ENCODE data around the gene PFKM.

The PFKM gene

DNA sequence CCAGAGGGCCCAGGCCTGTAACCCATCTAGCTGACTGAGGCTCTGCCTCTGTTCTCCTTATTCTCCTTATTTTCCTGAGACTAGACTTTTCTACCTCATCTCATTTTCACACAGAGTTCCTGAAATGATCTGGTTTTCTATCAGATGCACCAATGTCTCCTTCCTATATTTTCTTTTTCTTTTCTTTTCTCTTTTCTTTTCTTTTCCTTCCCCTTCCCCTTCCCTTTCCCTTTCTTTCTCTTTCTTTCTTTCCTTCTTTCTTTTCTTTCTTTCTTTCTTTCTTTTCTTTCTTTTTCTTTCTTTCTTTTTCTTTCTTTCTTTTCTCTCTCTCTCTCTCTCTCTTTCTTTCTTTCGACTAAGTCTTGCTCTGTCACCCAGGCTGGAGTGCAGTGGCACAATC lies 61.3 kb downstream of the PFKM start:
- TF ChIP-seq, protein P1, sequence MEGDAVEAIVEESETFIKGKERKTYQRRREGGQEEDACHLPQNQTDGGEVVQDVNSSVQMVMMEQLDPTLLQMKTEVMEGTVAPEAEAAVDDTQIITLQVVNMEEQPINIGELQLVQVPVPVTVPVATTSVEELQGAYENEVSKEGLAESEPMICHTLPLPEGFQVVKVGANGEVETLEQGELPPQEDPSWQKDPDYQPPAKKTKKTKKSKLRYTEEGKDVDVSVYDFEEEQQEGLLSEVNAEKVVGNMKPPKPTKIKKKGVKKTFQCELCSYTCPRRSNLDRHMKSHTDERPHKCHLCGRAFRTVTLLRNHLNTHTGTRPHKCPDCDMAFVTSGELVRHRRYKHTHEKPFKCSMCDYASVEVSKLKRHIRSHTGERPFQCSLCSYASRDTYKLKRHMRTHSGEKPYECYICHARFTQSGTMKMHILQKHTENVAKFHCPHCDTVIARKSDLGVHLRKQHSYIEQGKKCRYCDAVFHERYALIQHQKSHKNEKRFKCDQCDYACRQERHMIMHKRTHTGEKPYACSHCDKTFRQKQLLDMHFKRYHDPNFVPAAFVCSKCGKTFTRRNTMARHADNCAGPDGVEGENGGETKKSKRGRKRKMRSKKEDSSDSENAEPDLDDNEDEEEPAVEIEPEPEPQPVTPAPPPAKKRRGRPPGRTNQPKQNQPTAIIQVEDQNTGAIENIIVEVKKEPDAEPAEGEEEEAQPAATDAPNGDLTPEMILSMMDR (IDR thresholded peaks at IDR 0.05; ENCODE audit: extremely low read depth, insufficient read depth, missing control alignments) = no peak
- in situ Hi-C loops (cut with MboI; ENCODE audit: low pct_unique_long_range_greater_than_20kb, low sequenced_read_pairs, unreplicated experiment) = loop anchor here (25.0 kb wide), 1 partner anchor 432 kb away; no protein-coding TSS in a partner anchor
- no peak for DNase-seq (ENCODE audit: low spot score)

DNA sequence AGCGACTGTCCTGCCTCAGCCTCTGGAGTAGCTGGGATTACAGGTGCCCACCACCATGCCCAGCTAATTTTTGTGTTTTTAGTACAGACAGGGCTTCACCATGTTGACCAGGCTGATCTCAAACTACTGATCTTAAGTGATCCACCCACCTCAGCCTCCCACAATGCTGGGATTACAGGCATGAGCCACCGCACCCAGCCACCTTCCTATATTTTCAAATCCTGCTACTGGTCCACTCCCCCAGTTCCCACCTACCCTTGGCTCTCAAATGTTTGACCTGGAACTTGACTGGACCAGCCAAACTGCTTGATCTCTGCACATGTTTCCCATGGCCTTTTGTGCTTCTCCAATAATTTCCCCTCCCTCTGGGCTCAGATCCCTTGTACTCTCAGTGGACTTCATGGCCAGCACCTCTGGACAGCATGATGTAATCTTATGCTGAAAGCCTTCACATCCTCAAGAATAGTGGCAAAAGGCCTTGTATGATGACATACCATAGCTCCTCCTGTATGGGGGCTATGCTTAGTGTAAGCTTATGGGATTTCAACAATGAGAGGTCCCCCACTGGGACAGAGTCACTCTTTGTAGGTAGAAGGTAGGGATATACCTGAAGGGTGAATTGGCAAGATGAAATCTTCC lies 61.8 kb downstream of the PFKM start:
- DNase-seq (ENCODE audit: low spot score) = no peak
- TF ChIP-seq, protein P1 (IDR thresholded peaks at IDR 0.05; ENCODE audit: extremely low read depth, insufficient read depth, missing control alignments) = no peak
- in situ Hi-C loops (cut with MboI; ENCODE audit: low pct_unique_long_range_greater_than_20kb, low sequenced_read_pairs, unreplicated experiment) = loop anchor here (25.0 kb wide), 1 partner anchor 431 kb away; no protein-coding TSS in a partner anchor

DNA sequence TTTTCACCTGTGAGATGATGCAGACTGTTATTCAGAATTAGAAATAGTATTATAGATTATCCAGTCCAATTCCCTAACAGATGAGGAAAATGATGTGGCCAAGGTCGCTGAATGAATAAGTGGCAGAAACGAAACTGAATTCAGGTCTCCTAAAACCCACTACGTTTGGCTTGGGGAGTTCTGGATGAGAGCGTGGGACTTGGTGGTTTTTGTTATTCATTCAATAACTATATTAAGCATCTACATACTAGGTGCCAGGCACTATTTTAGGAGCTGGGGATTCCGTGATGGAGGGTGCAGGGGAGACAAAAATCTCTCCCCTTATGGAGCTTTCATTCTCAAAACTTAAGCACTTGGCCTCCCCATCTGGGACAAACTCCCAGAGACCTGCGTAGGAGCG lies 63.5 kb downstream of the PFKM start:
- no peak for DNase-seq (ENCODE audit: low spot score)
- TF ChIP-seq, protein P1 (IDR thresholded peaks at IDR 0.05; ENCODE audit: extremely low read depth, insufficient read depth, missing control alignments) = no peak
- in situ Hi-C loops (cut with MboI; ENCODE audit: low pct_unique_long_range_greater_than_20kb, low sequenced_read_pairs, unreplicated experiment) = loop anchor here (25.0 kb wide), 1 partner anchor 430 kb away; no protein-coding TSS in a partner anchor

DNA sequence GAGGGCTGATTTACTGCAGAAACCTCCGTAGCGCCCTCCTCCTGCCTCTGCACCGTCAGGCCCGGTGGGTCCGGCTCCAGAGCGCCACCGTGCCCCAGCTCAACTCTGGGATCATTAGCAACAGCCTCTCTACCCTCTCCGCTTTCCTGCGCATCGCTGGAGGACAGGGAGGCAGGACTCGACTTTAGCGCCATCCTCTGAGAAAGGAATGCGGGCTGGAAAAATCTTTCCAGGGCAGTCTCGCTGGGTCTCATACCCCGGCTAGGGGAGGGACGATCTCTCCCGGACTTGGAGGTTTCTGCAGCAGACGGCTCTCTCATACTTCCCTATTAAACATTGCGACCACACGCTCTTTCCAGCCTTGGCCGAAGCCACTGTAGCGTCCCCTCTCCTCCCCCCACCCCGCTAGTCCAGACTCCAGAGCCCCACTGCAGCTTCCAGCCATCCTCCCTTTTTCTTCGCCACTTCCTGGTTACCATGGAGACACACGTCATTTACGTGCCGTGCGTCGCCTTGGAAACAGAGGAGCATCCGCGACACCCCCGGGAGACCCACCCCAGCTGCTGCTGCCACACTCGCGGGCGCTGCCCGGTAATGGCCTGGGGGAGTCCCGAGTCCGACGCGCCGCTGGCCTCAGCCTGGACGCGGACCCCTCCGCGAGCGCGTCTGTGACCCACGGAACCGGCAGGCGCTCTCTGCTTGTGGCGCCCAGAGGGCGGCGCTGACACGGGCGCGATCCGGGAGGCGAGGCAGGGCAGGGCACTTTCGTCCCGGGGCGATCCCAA lies 64.1 kb downstream of the PFKM start, which contains the start of gene CCDC184:
Gene CCDC184 (plus strand): TSS at position 554 of the 785 bp plus-strand sequence. CDS start 479 bp downstream, outside the sequence.
- peak; percentile 85 for DNase-seq (ENCODE audit: low spot score)
- TF ChIP-seq, protein P1 (IDR thresholded peaks at IDR 0.05; ENCODE audit: extremely low read depth, insufficient read depth, missing control alignments) = peak; percentile 51
- in situ Hi-C loops (cut with MboI; ENCODE audit: low pct_unique_long_range_greater_than_20kb, low sequenced_read_pairs, unreplicated experiment) = loop anchor here (25.0 kb wide), 1 partner anchor 429 kb away; no protein-coding TSS in a partner anchor

DNA sequence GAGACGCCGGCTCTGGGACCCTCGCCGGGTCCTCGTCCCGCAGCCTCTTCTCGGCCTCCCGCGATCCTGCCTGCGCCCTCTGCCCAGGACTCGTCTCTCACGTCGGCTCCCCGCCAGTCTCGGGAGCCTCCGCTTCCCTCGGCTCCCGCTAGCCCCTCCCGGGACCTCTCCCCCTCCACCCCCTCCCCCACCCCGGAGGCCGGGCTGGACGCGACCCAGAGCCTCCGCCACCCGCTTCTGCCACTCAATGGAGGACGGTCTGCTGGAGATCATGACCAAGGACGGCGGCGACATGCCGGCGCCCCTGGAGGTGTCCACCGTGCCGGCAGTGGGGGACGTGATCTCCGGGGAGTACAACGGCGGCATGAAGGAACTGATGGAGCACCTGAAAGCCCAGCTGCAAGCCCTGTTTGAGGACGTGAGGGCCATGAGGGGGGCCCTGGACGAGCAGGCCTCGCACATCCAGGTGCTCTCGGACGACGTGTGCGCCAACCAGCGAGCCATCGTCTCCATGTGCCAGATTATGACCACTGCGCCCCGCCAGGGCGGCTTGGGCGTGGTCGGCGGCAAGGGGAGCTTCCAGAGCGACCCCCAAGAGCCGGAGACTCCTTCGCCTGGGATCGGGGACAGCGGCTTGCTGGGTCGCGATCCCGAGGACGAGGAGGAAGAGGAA lies 64.8 kb downstream of the PFKM start:
- TF ChIP-seq, protein P1 (IDR thresholded peaks at IDR 0.05; ENCODE audit: extremely low read depth, insufficient read depth, missing control alignments) = no peak
- no peak for DNase-seq (ENCODE audit: low spot score)

DNA sequence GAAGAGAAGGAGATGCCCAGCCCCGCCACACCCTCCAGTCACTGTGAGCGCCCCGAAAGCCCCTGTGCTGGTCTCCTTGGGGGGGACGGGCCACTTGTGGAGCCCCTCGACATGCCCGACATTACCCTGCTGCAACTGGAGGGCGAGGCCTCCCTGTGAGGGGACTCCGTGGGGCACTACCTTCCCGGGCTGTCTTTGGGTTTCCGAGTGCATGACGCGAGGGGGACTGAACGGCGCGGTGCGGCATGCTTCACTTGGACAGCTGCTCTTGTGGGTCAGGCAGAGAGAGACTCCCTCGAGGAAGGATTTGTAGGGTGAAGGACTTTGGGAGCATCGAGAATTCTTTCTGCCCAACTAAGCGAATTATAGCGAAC lies 65.4 kb downstream of the PFKM start:
- DNase-seq (ENCODE audit: low spot score) = no peak
- in situ Hi-C loops (cut with MboI; ENCODE audit: low pct_unique_long_range_greater_than_20kb, low sequenced_read_pairs, unreplicated experiment) = loop anchor here (25.0 kb wide), 1 partner anchor 428 kb away; no protein-coding TSS in a partner anchor
- TF ChIP-seq, protein P1 (IDR thresholded peaks at IDR 0.05; ENCODE audit: extremely low read depth, insufficient read depth, missing control alignments) = no peak

More for the DNA sequence above, 64.8 kb downstream of the PFKM start:
- in situ Hi-C loops (cut with MboI; ENCODE audit: low pct_unique_long_range_greater_than_20kb, low sequenced_read_pairs, unreplicated experiment) = loop anchor here (25.0 kb wide), 1 partner anchor 428 kb away; no protein-coding TSS in a partner anchor

All from GM13977 (cell line).